ENCODE results near the gene PLA1A.

The PLA1A gene

DNA sequence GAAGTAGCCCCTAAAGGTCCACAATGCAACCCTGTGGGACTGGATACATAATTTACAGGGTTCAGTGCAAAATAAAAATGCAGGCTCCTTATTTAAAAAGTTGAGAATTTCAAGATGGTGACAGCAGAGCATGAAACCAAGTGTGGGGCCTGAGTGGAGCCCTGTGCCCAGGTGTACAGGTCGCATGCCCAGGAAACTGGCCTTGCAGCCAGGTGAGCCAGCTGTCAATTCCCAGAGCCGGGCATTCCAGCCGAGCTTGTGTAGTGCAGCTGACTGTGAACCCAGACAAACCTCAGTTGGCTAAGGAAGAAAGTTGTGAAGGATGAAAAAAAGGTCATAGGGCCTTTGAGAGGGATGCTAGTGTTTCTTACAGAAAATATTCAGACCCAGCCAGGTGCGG is 35.1 kb downstream of the PLA1A start:
- H3K4me3 ChIP-seq (ENCODE audit: control insufficient read depth, low read depth, low read length): no peak overlapping the region
- DNase-seq (ENCODE audit: low read depth): no peak
- TF ChIP-seq, protein P1, sequence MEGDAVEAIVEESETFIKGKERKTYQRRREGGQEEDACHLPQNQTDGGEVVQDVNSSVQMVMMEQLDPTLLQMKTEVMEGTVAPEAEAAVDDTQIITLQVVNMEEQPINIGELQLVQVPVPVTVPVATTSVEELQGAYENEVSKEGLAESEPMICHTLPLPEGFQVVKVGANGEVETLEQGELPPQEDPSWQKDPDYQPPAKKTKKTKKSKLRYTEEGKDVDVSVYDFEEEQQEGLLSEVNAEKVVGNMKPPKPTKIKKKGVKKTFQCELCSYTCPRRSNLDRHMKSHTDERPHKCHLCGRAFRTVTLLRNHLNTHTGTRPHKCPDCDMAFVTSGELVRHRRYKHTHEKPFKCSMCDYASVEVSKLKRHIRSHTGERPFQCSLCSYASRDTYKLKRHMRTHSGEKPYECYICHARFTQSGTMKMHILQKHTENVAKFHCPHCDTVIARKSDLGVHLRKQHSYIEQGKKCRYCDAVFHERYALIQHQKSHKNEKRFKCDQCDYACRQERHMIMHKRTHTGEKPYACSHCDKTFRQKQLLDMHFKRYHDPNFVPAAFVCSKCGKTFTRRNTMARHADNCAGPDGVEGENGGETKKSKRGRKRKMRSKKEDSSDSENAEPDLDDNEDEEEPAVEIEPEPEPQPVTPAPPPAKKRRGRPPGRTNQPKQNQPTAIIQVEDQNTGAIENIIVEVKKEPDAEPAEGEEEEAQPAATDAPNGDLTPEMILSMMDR (IDR thresholded peaks at IDR 0.05; ENCODE audit: control insufficient read depth, insufficient read depth, low read depth, low read length, missing control alignments): no peak

DNA sequence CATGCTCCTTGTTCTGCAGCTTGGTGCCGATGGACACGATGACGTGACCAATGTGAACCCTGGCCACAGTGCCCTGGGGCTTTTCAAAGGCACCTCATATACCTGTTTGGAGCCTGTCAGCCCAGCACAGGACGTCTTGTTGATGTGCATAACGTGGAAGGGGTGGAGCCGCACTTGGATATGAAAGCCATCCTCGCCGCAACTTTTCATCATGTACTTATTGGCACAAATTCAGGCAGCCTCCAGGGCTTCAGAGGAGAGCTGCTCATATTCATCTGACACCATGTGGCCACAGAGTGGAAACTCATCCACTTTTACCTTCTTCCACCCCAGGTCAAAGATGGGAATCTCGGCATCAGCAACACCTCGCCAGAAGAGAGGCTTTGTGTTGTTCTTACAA is 38.0 kb downstream of the PLA1A start:
- no peak overlapping the region for H3K4me3 ChIP-seq (ENCODE audit: control insufficient read depth, low read depth, low read length)
- no peak for DNase-seq (ENCODE audit: low read depth)
- TF ChIP-seq, protein P1 (IDR thresholded peaks at IDR 0.05; ENCODE audit: control insufficient read depth, insufficient read depth, low read depth, low read length, missing control alignments): no peak

DNA sequence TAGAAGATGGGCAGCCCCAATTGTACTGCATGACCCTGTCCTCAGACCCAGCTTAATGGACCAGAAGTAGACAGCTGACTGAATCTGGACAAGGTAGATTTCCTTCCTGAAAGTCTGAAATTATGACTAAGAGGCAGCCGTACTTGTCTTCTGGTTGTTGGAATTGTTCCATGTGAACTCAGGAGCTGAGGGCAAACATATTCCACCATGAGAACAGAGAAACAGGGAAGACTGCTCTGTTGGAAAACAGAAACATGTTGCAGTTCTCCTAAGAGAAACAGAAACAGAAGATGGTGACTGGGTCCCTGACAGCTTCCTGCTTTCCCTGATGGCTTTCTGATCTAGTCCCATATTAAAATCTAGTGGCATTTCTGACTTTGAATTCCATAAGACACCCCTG is 38.6 kb downstream of the PLA1A start:
- no peak overlapping the region for H3K4me3 ChIP-seq (ENCODE audit: control insufficient read depth, low read depth, low read length)
- TF ChIP-seq, protein P1 (IDR thresholded peaks at IDR 0.05; ENCODE audit: control insufficient read depth, insufficient read depth, low read depth, low read length, missing control alignments): no peak
- DNase-seq (ENCODE audit: low read depth): no peak

DNA sequence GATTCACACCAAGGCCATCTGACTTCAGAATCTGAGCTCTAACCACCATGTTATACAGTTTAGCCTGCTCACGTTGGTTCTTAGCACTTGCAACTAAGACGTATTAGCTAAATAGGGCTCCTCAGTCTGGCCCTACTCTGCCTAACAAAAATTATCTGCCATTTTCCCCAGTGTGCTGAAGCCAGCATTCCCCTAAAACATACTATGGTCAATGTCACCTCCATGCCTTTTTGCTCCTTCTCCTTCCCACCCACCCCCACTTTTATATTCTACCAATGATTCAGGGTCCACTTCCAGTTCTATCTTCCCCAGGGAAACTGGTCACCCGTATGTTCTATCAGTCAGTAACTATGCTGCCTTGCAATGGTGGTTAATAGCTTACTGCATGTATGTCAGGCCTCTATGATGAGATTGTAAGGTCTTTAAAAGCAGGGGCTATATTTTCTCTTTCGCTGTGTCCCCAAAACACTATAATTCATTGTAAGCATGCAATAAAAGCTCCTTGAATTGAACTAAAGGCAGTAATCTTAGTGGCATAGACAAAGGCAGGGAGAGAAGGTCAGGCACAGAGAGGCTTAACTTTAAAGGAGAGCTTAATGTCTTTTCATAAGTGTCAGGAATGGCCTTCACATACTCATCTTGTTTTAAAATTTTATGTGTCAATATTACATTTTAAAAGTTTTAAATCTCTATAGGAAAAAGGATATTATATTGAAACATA is 39.4 kb downstream of the PLA1A start:
- DNase-seq (ENCODE audit: low read depth): no peak
- TF ChIP-seq, protein P1 (IDR thresholded peaks at IDR 0.05; ENCODE audit: control insufficient read depth, insufficient read depth, low read depth, low read length, missing control alignments): no peak
- no peak overlapping the region for H3K4me3 ChIP-seq (ENCODE audit: control insufficient read depth, low read depth, low read length)

DNA sequence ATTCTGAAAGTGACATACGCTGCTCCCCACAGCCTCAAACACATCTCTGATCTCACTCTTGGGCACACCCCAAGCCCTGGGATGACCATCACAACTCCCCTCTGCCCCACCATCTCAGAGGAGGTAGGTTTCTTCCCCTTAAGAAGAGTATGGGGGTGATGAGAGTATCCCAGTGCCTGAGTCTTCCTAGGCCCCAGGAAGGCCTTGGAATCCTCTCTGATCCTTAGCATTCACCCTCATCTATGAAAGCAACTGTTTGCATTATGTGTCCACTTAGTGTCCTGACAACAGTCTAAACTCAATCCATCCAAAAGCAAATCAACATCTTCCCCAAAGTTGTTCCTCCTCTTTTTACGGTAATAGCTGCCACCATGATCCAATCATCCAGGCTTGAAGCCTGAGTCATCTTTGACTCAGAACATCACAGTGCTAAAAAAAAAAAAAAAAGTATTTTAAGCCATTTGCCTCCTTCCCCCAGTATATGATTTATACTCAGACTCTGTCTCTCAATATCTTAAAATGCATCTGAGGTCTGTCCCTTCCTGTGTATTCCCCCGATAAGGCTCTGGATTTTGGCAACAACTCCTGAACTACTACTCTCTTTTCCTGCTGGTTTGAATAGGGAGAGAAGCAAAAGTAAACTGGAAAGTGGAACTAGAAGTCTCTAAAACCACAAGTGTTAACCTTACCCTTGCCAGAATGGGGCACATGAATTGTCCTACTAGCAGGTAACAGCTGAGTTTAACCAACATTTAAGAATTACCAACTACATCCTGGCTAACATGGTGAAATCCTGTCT is 40.2 kb downstream of the PLA1A start:
- H3K4me3 ChIP-seq (ENCODE audit: control insufficient read depth, low read depth, low read length): no peak overlapping the region
- TF ChIP-seq, protein P1 (IDR thresholded peaks at IDR 0.05; ENCODE audit: control insufficient read depth, insufficient read depth, low read depth, low read length, missing control alignments): no peak
- DNase-seq (ENCODE audit: low read depth): peak; percentile 84

DNA sequence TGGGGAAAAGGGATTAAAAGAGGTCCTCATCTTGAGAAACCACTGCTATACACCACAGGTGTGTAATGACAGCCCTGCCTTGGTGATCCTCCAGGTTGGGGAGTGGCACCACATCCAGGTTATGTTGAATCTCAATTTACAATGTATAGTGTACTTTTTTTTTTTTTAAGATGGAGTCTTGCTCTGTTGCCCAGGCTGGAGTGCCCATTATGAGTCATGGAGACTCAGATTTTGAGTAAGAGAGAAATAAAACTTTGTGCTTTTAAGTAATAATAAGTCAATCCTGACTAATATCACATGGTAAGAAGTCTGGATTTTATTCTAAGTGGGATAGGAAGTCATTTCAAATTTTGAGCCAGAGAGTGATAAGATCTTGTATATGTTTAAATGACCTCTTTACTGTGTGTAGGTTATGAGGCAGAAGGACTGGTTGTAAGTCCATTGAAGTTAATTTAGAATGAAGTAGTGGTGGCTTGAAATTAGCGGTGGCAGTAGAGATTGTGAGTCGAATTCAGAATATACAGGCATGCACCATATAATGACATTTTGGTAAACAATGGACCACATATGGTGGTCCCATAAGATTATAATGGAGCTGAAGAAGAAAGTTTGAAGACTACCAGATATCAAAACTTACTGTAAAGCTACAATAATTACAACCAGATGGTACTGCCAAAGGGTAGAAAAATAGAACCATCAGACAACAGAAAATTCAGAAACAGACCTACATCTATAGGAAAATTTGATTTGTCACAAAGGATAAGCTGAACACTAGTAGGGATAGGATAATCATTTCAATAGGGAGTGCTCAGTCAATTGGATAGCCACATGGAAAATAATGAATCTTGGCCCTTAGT is 42.0 kb downstream of the PLA1A start:
- no peak for DNase-seq (ENCODE audit: low read depth)
- no peak overlapping the region for H3K4me3 ChIP-seq (ENCODE audit: control insufficient read depth, low read depth, low read length)
- TF ChIP-seq, protein P1 (IDR thresholded peaks at IDR 0.05; ENCODE audit: control insufficient read depth, insufficient read depth, low read depth, low read length, missing control alignments): no peak
